HS-27A (cell line): ENCODE measurements around the gene COG8.
"Not testable (repeated sequence)": the region's sequence is repeated elsewhere in the genome, so short reads cannot be mapped to it uniquely, and the experiment has no call there.

Source experiments
- DNase-seq: peaks from one replicate; pipeline ENCODE4 v3.0.0-alpha.2; 2012; ENCODE audit warnings: low read depth, missing footprints

The COG8 gene

GRCh38 chr16:69319381-69319780 is 20.0 kb downstream of the COG8 start:
- DNase-seq, result no peak

- DNase-seq, result no peak
Measured at GRCh38 chr16:69318911-69319289, 20.5 kb downstream of the COG8 start.

GRCh38 chr16:69318177-69318910 is 21.0 kb downstream of the COG8 start:
- no peak for DNase-seq

GRCh38 chr16:69316595-69317034 is 22.7 kb downstream of the COG8 start:
- no peak for DNase-seq

GRCh38 chr16:69315486-69316311 is 23.7 kb downstream of the COG8 start:
- no peak for DNase-seq

- no peak for DNase-seq
Measured at GRCh38 chr16:69314534-69314933, 24.8 kb downstream of the COG8 start.

- no peak for DNase-seq
Measured at GRCh38 chr16:69313469-69313868, 25.9 kb downstream of the COG8 start.

- no peak for DNase-seq
Measured at GRCh38 chr16:69311533-69312387, 27.6 kb downstream of the COG8 start.

- peak; percentile 90 for DNase-seq
Measured at GRCh38 chr16:69310653-69311532, 28.5 kb downstream of the COG8 start, which contains the start of gene VPS4A. VPS4A (plus strand) TSS chr16:69311350; CDS start chr16:69311512, 162 bp downstream.

GRCh38 chr16:69309316-69309715 is 30.0 kb downstream of the COG8 start:
- DNase-seq, result no peak

- DNase-seq, result no peak
Measured at GRCh38 chr16:69307856-69308255, 31.5 kb downstream of the COG8 start.

GRCh38 chr16:69307091-69307490 is 32.3 kb downstream of the COG8 start:
- DNase-seq, result no peak

GRCh38 chr16:69306031-69306430 is 33.3 kb downstream of the COG8 start:
- DNase-seq, result no peak

GRCh38 chr16:69302301-69302700 is 37.1 kb downstream of the COG8 start:
- DNase-seq, result no peak

GRCh38 chr16:69301861-69302260 is 37.5 kb downstream of the COG8 start:
- DNase-seq, result no peak

GRCh38 chr16:69301187-69301586 is 38.2 kb downstream of the COG8 start:
- no peak for DNase-seq

- DNase-seq, result no peak
Measured at GRCh38 chr16:69298261-69298660, 41.1 kb downstream of the COG8 start.

- not testable (repeated sequence) for DNase-seq
Measured at GRCh38 chr16:69296771-69297170, 42.6 kb downstream of the COG8 start.

GRCh38 chr16:69294051-69294450 is 45.3 kb downstream of the COG8 start:
- DNase-seq, result no peak

- DNase-seq, result no peak
Measured at GRCh38 chr16:69293401-69293800, 46.0 kb downstream of the COG8 start.

GRCh38 chr16:69291657-69292056 is 47.7 kb downstream of the COG8 start:
- not testable (repeated sequence) for DNase-seq
